Stimulated activated CD4-positive, alpha-beta T cell treated with anti-CD3 and anti-CD28 coated beads, Interleukin-1b, Interleukin-23, amount 100 ng/mL, for 4 hours (primary cell): ENCODE results near the gene FMO2.

Experiments used
- DNase-seq, 2 donors: peaks; one replicate each; pipeline ENCODE4 v3.0.0-alpha.2; 2020; ENCODE audit warnings: low read depth in 2 of 2

FMO2 gene

GRCh38 chr1:171256940-171257606, 72.0 kb downstream of the FMO2 start:
- DNase-seq = no peak

GRCh38 chr1:171257607-171258076, 72.5 kb downstream of the FMO2 start:
- no peak for DNase-seq

GRCh38 chr1:171258429-171258828, 73.3 kb downstream of the FMO2 start:
- no peak for DNase-seq

GRCh38 chr1:171258943-171259342, 73.8 kb downstream of the FMO2 start:
- DNase-seq = no peak
